Prostate gland (tissue), 2 donors: Measurements from ENCODE around the gene PLA2G4F. TPM values are rescaled to one million over a fixed set of nuclear protein-coding genes. Genes with fewer than 3 reads are reported as not detected.

Source experiments
- DNase-seq: peaks from one replicate; pipeline ENCODE4 v3.0.0-alpha.2; 2019; ENCODE audit warnings: low spot score
- H3K27ac ChIP-seq, 2 donors: fragments of 200-600 bp; sonication (generic); 2 replicates each; pipeline ENCODE4 v1.5.1; 2017 to 2019
- H3K27me3 ChIP-seq: fragments of 200-600 bp; sonication (generic); replicated peaks from 2 replicates; pipeline ENCODE4 v1.5.1; 2019; ENCODE audit not compliant: insufficient read depth
- H3K36me3 ChIP-seq, 2 donors: fragments of 200-600 bp; sonication (generic); 1 replicate in 1 of 2; 2 replicates in 1 of 2; pipeline versions ENCODE4 v1.5.1 to v1.8.1; 2017 to 2019
- H3K4me1 ChIP-seq: fragments of 200-600 bp; sonication (generic); replicated peaks from 2 replicates; pipeline ENCODE4 v1.5.1; 2019
- H3K4me3 ChIP-seq, 2 donors: fragments of 200-600 bp; sonication (generic); 2 replicates each; pipeline ENCODE4 v1.5.1; 2017 to 2019
- H3K9me3 ChIP-seq: fragments of 200-600 bp; sonication (generic); 2 replicates; pipeline ENCODE4 v1.5.1; 2017
- CTCF ChIP-seq, 4 experiments: fragments of 200-600 bp in 2 of 4; fragments of 450-650 bp in 2 of 4; sonication (generic) in 2 of 4; IDR thresholded peaks; 1 replicate in 3 of 4; 2 replicates in 1 of 4; pipeline ENCODE4 v1.5.1; 2016 to 2019; ENCODE audit warnings: antibody characterized with exemption in 4 of 4, mild to moderate bottlenecking in 2 of 4, moderate library complexity in 2 of 4
- POLR2A ChIP-seq: fragments of 450-650 bp; IDR thresholded peaks from one replicate; pipeline ENCODE4 v1.6.1; 2016; ENCODE audit warnings: antibody characterized with exemption, mild to moderate bottlenecking
- POLR2AphosphoS5 ChIP-seq: sonication (generic); formaldehyde crosslinking; IDR thresholded peaks from one replicate; pipeline ENCODE4 v1.6.1; 2017; ENCODE audit warnings: antibody characterized with exemption
- WGBS: methylation state at CpG from one replicate; pipeline ENCODE4 v1.1.5; 2018; 5-methylcytosine and 5-hydroxymethylcytosine counted together
- intact Hi-C: fragments of 100-400 bp; cut with DNase I; formaldehyde crosslinking; loops from one replicate; pipeline ENCODE4 v1.14.2; 2022
- total RNA-seq, 2 donors: library from RNA; depleted of rRNA; stranded (reverse); fragments of >200 nt; gene quantifications; one replicate each; pipeline ENCODE4 v1.1.0, GENCODE V29; 2016

The PLA2G4F gene
- total RNA-seq, 2 donors from 2014 or later: 16.0 to 36.9 TPM

GRCh38 chr15:42166225-42166940 is 9.9 kb upstream of the PLA2G4F start:
- TF ChIP-seq CTCF (IDR thresholded peaks at IDR 0.05): no peak
- no peak for TF ChIP-seq POLR2A
- TF ChIP-seq POLR2AphosphoS5: no peak
- peaks cover 25 to 36% of the 10 kb centered on the region in 2 donors for H3K36me3 ChIP-seq
- intact Hi-C loops: no loop called here
- 93% methylated on average over 13 of the region's 13 CpGs for WGBS
- H3K4me3 ChIP-seq: no peak overlapping the region
- H3K4me1 ChIP-seq: no peaks in the 10 kb centered on the region
- no peaks in the 10 kb centered on the region for H3K9me3 ChIP-seq
- no peak overlapping the region for H3K27ac ChIP-seq
- DNase-seq: no peak
- H3K27me3 ChIP-seq: no peaks in the 10 kb centered on the region

GRCh38 chr15:42165106-42165505 is 8.7 kb upstream of the PLA2G4F start:
- Histone ChIP-seq H3K4me3 (no peak overlapping the region), H3K27ac (no peak overlapping the region), H3K27me3 (no peaks in the 10 kb centered on the region), H3K9me3 (no peaks in the 10 kb centered on the region), H3K4me1 (no peaks in the 10 kb centered on the region), H3K36me3 (peaks cover 27 to 44% of the 10 kb centered on the region in 2 donors)
- WGBS: 91% methylated on average over 6 of the region's 6 CpGs
- intact Hi-C loops: no loop called here
- TF ChIP-seq CTCF (IDR thresholded peaks at IDR 0.05) (no peak), POLR2A (no peak), POLR2AphosphoS5 (no peak)
- no peak for DNase-seq

GRCh38 chr15:42163947-42164550 is 7.6 kb upstream of the PLA2G4F start:
- 28% methylated on average over 4 of the region's 4 CpGs for WGBS
- H3K4me1 ChIP-seq: no peaks in the 10 kb centered on the region

GRCh38 chr15:42163291-42163690 is 6.9 kb upstream of the PLA2G4F start:
- peaks cover 27 to 44% of the 10 kb centered on the region in 2 donors for H3K36me3 ChIP-seq
- no peaks in the 10 kb centered on the region for H3K4me1 ChIP-seq
- WGBS: 95% methylated on average over 9 of the region's 9 CpGs
- H3K9me3 ChIP-seq: no peaks in the 10 kb centered on the region
- TF ChIP-seq POLR2AphosphoS5 (no peak), CTCF (IDR thresholded peaks at IDR 0.05) (no peak), POLR2A (no peak)
- DNase-seq: no peak
- H3K4me3 ChIP-seq: no peak overlapping the region
- intact Hi-C loops: no loop called here
- no peaks in the 10 kb centered on the region for H3K27me3 ChIP-seq
- no peak overlapping the region for H3K27ac ChIP-seq

More at GRCh38 chr15:42163947-42164550, 7.6 kb upstream of the PLA2G4F start:
- no peak for TF ChIP-seq POLR2A
- Histone ChIP-seq H3K27ac (no peak overlapping the region), H3K27me3 (no peaks in the 10 kb centered on the region), H3K9me3 (no peaks in the 10 kb centered on the region), H3K36me3 (peaks cover 27 to 44% of the 10 kb centered on the region in 2 donors), H3K4me3 (no peak overlapping the region)
- intact Hi-C loops: no loop called here
- no peak for DNase-seq

- Histone ChIP-seq H3K4me1 (peaks cover 2% of the 10 kb centered on the region), H3K27me3 (no peaks in the 10 kb centered on the region), H3K27ac (no peak overlapping the region), H3K36me3 (peaks cover 14 to 23% of the 10 kb centered on the region in 2 donors), H3K9me3 (no peaks in the 10 kb centered on the region), H3K4me3 (no peak overlapping the region)
- no peak for TF ChIP-seq POLR2A
- no peak for TF ChIP-seq CTCF (IDR thresholded peaks at IDR 0.05)
- no peak for TF ChIP-seq POLR2AphosphoS5
- 92% methylated on average over 7 of the region's 7 CpGs for WGBS
- DNase-seq: no peak
- intact Hi-C loops: no loop called here
Measured at GRCh38 chr15:42160136-42160535, 3.7 kb upstream of the PLA2G4F start.
